CD4-positive, CD25-positive, alpha-beta regulatory T cell (primary cell): ENCODE data around the gene ZNF189. TPM values are rescaled to one million over a fixed set of nuclear protein-coding genes. Genes with fewer than 3 reads are reported as not detected.
"Not testable (repeated sequence)": the region's sequence is repeated elsewhere in the genome, so short reads cannot be mapped to it uniquely, and the experiment has no call there.

Experiments used
- ATAC-seq, 2 donors: fragments of 150-1000 bp; cut with Tn5 transposase; one replicate each; pipeline ENCODE4 v1.10.0; 2021; ENCODE audit warnings: low read depth in 2 of 2, moderate number of reproducible peaks in 2 of 2, moderate library complexity in 1 of 2
- DNase-seq, 3 donors: peaks; one replicate each; pipeline versions ENCODE4 v3.0.0 to v3.0.0-alpha.2; 2012 to 2022; ENCODE audit warnings: mixed read lengths in 1 of 3
- H3K27ac ChIP-seq: one replicate; pipeline ENCODE4 v1.7.0; 2013; ENCODE audit warnings: mild to moderate bottlenecking, low read length; ENCODE audit not compliant: insufficient read depth, poor library complexity, severe bottlenecking
- H3K27me3 ChIP-seq: one replicate; pipeline ENCODE4 v1.7.0; 2013; ENCODE audit warnings: low read length; ENCODE audit not compliant: control insufficient read depth, insufficient read depth
- H3K36me3 ChIP-seq: one replicate; pipeline ENCODE4 v1.7.0; 2013; ENCODE audit warnings: mild to moderate bottlenecking, low read length, moderate library complexity; ENCODE audit not compliant: control insufficient read depth, insufficient read depth
- H3K4me1 ChIP-seq: 2 replicates; pipeline ENCODE4 v1.7.0; 2013; ENCODE audit warnings: mild to moderate bottlenecking, low read length; ENCODE audit not compliant: insufficient read depth, control insufficient read depth, poor library complexity, severe bottlenecking
- H3K4me3 ChIP-seq: one replicate; pipeline ENCODE4 v1.7.0; 2013; ENCODE audit warnings: low read depth, mild to moderate bottlenecking, low read length, moderate library complexity
- H3K9me3 ChIP-seq, 2 experiments: 1 replicate in 1 of 2; 2 replicates in 1 of 2; pipeline ENCODE4 v1.7.0; 2013; ENCODE audit warnings: low read length in 2 of 2, mild to moderate bottlenecking in 1 of 2, moderate library complexity in 1 of 2; ENCODE audit not compliant: control insufficient read depth in 2 of 2
- H3K27ac Mint-ChIP-seq, 3 donors: one replicate each; pipeline ENCODE4 v1.8.0; 2020 to 2022; ENCODE audit warnings: mild to moderate bottlenecking in 3 of 3, mixed read lengths in 3 of 3, moderate library complexity in 2 of 3
- H3K27me3 Mint-ChIP-seq: one replicate; pipeline ENCODE4 v1.8.0; 2022; ENCODE audit warnings: mild to moderate bottlenecking, mixed read lengths
- H3K36me3 Mint-ChIP-seq: one replicate; pipeline ENCODE4 v1.8.0; 2020; ENCODE audit warnings: mixed read lengths
- H3K4me1 Mint-ChIP-seq, 4 donors: one replicate each; pipeline ENCODE4 v1.8.0; 2020 to 2022; ENCODE audit warnings: mixed read lengths in 4 of 4, mild to moderate bottlenecking in 1 of 4
- H3K4me3 Mint-ChIP-seq, 4 donors: one replicate each; pipeline ENCODE4 v1.8.0; 2020 to 2022; ENCODE audit warnings: mild to moderate bottlenecking in 4 of 4, mixed read lengths in 4 of 4, moderate library complexity in 3 of 4
- H3K9me3 Mint-ChIP-seq, 7 donors: one replicate each; pipeline ENCODE4 v1.8.0; 2020 to 2022; ENCODE audit warnings: mixed read lengths in 7 of 7, mild to moderate bottlenecking in 3 of 7, moderate library complexity in 2 of 7
- polyA plus RNA-seq, 4 donors: library from polyadenylated mRNA; unstranded; fragments of 300-500 nt; fragmentation: Illumina TruSeq; gene quantifications; one replicate each; pipeline ENCODE4 v1.2.3, GENCODE V29; 2021
- total RNA-seq: library from RNA; stranded (reverse); gene quantifications from one replicate; pipeline ENCODE4 v1.2.3, GENCODE V29; 2022

The ZNF189 gene
- total and polyA plus RNA-seq, 5 donors from 2014 or later, result 1.8 to 8.1 (median 3.3) TPM

- peaks cover 2% of the 10 kb centered on the region for H3K27me3 Mint-ChIP-seq
- H3K4me3 Mint-ChIP-seq, result no peak overlapping the region
- H3K36me3 Mint-ChIP-seq, result peaks cover 6% of the 10 kb centered on the region
- peaks cover 3 to 7% of the 10 kb centered on the region in 2 experiments for H3K9me3 ChIP-seq
- H3K4me1 Mint-ChIP-seq, result peaks cover 0 to 7% (median 4%) of the 10 kb centered on the region in 4 donors
- ATAC-seq (no peak), DNase-seq (no peak)
- no peak overlapping the region for H3K27ac Mint-ChIP-seq
- H3K4me1 ChIP-seq, result no peaks in the 10 kb centered on the region
- H3K27ac ChIP-seq, result no peak overlapping the region
- no peaks in the 10 kb centered on the region for H3K27me3 ChIP-seq
- H3K9me3 Mint-ChIP-seq, result peaks cover under 1 to 11% (median 6%) of the 10 kb centered on the region in 7 donors
- peaks cover 1% of the 10 kb centered on the region for H3K36me3 ChIP-seq
- H3K4me3 ChIP-seq, result no peak overlapping the region
Observed at GRCh38 chr9:101383361-101383760, 15.3 kb upstream of the ZNF189 start.

DNA sequence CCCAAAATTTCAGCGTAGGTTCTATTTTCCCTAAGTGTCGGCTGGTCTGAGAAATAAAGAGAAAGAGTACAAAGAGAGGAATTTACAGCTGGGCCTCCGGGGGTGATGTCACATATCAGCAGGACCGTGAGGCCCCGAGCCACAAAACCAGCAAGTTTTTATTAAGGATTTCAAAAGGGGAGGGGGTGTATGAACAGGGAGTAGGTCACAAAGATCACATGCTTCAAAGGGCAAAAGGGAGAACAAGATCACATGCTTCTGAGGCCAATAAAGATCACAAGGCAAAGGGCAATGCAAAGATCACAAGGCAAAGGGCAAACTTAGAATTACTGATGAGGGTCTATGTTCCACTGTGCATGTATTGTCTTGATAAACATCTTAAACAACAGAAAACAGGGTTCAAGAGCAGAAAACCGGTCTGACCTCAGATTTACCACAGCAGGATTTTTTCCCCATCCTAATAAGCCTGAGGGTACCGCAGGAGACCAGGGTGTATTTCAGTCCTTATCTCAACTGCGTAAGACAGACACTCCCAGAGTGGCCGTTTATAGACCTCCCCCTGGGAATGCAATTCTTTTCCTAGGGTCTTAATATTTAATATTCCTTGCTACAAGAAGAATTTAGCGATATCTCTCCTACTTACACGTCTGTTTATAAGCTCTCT is 13.6 kb upstream of the ZNF189 start, which contains the start of gene BAAT:
Gene BAAT (minus strand): TSS at position 134 of the 664 bp plus-strand sequence. CDS start 13,602 bp downstream, outside the sequence.
- H3K27me3 Mint-ChIP-seq, H3K4me3 ChIP-seq, H3K4me3 Mint-ChIP-seq, DNase-seq, ATAC-seq, H3K27me3 ChIP-seq, H3K9me3 ChIP-seq, H3K4me1 ChIP-seq, H3K4me1 Mint-ChIP-seq, H3K27ac Mint-ChIP-seq, H3K27ac ChIP-seq: not testable (repeated sequence)
- Mint-ChIP-seq H3K36me3 (peaks cover 13% of the 10 kb centered on the region), H3K9me3 (peaks cover 0 to 11% (median 6%) of the 10 kb centered on the region in 7 donors)
- peaks cover 11% of the 10 kb centered on the region for H3K36me3 ChIP-seq

GRCh38 chr9:101387871-101388506 is 10.7 kb upstream of the ZNF189 start:
- no peaks in the 10 kb centered on the region for H3K4me1 ChIP-seq
- DNase-seq, result peak in 1 of 3 donors; percentile 46
- H3K9me3 ChIP-seq, result peaks cover 5 to 7% of the 10 kb centered on the region in 2 experiments
- H3K36me3 ChIP-seq, result peaks cover 23% of the 10 kb centered on the region
- Mint-ChIP-seq H3K27ac (peak overlapping the region in 1 of 3 donors; percentile 48), H3K4me3 (peak overlapping the region in 1 of 4 donors; percentile 39), H3K36me3 (peaks cover 36% of the 10 kb centered on the region), H3K27me3 (no peaks in the 10 kb centered on the region), H3K9me3 (peaks cover 0 to 23% (median 4%) of the 10 kb centered on the region in 7 donors), H3K4me1 (peaks cover 16 to 29% (median 27%) of the 10 kb centered on the region in 4 donors)
- H3K27ac ChIP-seq, result peak overlapping the region; percentile 11
- peak; percentile 67 to 75 for ATAC-seq
- H3K27me3 ChIP-seq, result no peaks in the 10 kb centered on the region
- H3K4me3 ChIP-seq, result no peak overlapping the region

GRCh38 chr9:101388507-101388993 is 10.1 kb upstream of the ZNF189 start:
- Histone ChIP-seq H3K4me1 (no peaks in the 10 kb centered on the region), H3K36me3 (peaks cover 23% of the 10 kb centered on the region), H3K27ac (peak overlapping the region; percentile 11), H3K4me3 (no peak overlapping the region), H3K9me3 (peaks cover 7 to 8% of the 10 kb centered on the region in 2 experiments), H3K27me3 (no peaks in the 10 kb centered on the region)
- DNase-seq (no peak), ATAC-seq (no peak)
- H3K27ac Mint-ChIP-seq, result no peak overlapping the region
- H3K9me3 Mint-ChIP-seq, result peaks cover 0 to 28% (median 4%) of the 10 kb centered on the region in 7 donors
- peaks cover 16 to 32% (median 28%) of the 10 kb centered on the region in 4 donors for H3K4me1 Mint-ChIP-seq
- no peaks in the 10 kb centered on the region for H3K27me3 Mint-ChIP-seq
- no peak overlapping the region for H3K4me3 Mint-ChIP-seq
- peaks cover 39% of the 10 kb centered on the region for H3K36me3 Mint-ChIP-seq

DNA sequence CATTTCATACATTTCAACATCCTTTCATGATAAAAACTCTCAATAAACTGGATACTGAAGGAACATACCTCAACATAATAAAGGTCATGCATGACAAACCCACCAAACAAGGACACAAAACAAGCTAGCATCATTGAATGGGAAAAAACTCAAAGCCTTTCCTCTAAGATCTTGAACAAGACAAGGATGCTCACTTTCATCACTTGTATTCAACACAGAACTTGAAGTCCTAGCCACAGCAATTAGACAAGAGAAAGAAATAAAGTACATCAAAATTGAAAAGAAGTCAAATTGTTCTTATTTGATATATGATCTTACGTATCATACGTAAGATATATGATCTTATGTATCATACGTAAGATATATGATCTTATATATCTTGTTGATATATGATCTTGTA is 5.5 kb upstream of the ZNF189 start:
- Histone ChIP-seq H3K4me1 (peaks cover 19% of the 10 kb centered on the region), H3K9me3 (peaks cover 0 to 6% of the 10 kb centered on the region in 2 experiments), H3K27me3 (no peaks in the 10 kb centered on the region), H3K36me3 (peaks cover 35% of the 10 kb centered on the region), H3K4me3 (no peak overlapping the region), H3K27ac (no peak overlapping the region)
- no peak overlapping the region for H3K27ac Mint-ChIP-seq
- DNase-seq (no peak), ATAC-seq (no peak)
- H3K36me3 Mint-ChIP-seq, result peaks cover 54% of the 10 kb centered on the region
- no peaks in the 10 kb centered on the region for H3K27me3 Mint-ChIP-seq
- peak overlapping the region in 2 of 4 donors; percentile 41 to 57 for H3K4me3 Mint-ChIP-seq
- H3K4me1 Mint-ChIP-seq, result peaks cover 49 to 73% (median 51%) of the 10 kb centered on the region in 4 donors
- H3K9me3 Mint-ChIP-seq, result peaks cover 0 to 24% (median 4%) of the 10 kb centered on the region in 7 donors

GRCh38 chr9:101394687-101395086 is 4.0 kb upstream of the ZNF189 start:
- Histone ChIP-seq H3K4me1 (peaks cover 27% of the 10 kb centered on the region), H3K27me3 (no peaks in the 10 kb centered on the region), H3K27ac (no peak overlapping the region), H3K9me3 (peaks cover 0 to 6% of the 10 kb centered on the region in 2 experiments), H3K36me3 (peaks cover 27% of the 10 kb centered on the region), H3K4me3 (peak overlapping the region; percentile 16)
- Mint-ChIP-seq H3K4me3 (peak overlapping the region in 3 of 4 donors; percentile 62 to 97 (median 77)), H3K9me3 (peaks cover 0 to 24% (median 4%) of the 10 kb centered on the region in 7 donors), H3K4me1 (peaks cover 49 to 85% (median 56%) of the 10 kb centered on the region in 4 donors), H3K27me3 (no peaks in the 10 kb centered on the region), H3K27ac (peak overlapping the region in 1 of 3 donors; percentile 14), H3K36me3 (peaks cover 50% of the 10 kb centered on the region)
- DNase-seq, result no peak
- no peak for ATAC-seq

DNA sequence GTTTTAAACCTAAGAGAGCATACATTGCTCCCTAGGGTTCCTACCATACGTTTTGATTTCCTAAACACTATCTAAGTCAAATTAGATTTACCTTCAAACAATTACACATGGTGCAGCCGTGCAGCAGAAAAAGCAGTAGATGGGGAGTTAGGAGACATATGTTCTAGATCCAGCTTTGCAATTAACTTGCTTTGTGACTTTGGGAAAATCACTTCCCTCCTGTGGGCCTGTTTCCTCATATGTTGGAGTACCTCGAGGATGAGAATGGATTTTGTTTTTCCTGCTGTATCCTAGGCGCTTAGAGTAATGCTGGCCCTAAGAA is 944 bp upstream of the ZNF189 start:
- Mint-ChIP-seq H3K4me3 (peak overlapping the region; percentile 97 to 100 (median 98)), H3K4me1 (peaks cover 45 to 89% (median 66%) of the 10 kb centered on the region in 4 donors), H3K27ac (peak overlapping the region; percentile 98 to 100 (median 100)), H3K27me3 (no peaks in the 10 kb centered on the region), H3K9me3 (peaks cover 0 to 15% (median 4%) of the 10 kb centered on the region in 7 donors), H3K36me3 (peaks cover 55% of the 10 kb centered on the region)
- H3K27ac ChIP-seq, result peak overlapping the region; percentile 90
- peaks cover 0 to 6% of the 10 kb centered on the region in 2 experiments for H3K9me3 ChIP-seq
- H3K4me1 ChIP-seq, result peaks cover 40% of the 10 kb centered on the region
- no peaks in the 10 kb centered on the region for H3K27me3 ChIP-seq
- no peak for ATAC-seq
- peak overlapping the region; percentile 100 for H3K4me3 ChIP-seq
- DNase-seq, result no peak
- peaks cover 37% of the 10 kb centered on the region for H3K36me3 ChIP-seq
